GM13976 (cell line): ENCODE measurements around the gene ROBO1.
"Not testable (repeated sequence)": the region's sequence is repeated elsewhere in the genome, so short reads cannot be mapped to it uniquely, and the experiment has no call there.

ENCODE experiments used
- DNase-seq: peaks from one replicate; pipeline ENCODE4 v3.0.0; 2012; ENCODE audit warnings: low spot score
- in situ Hi-C: fragments of 300-500 bp; cut with MboI; formaldehyde crosslinking; loops from one replicate; pipeline ENCODE4 v1.12.0; 2022; ENCODE audit warnings: low sequenced_read_pairs, mixed read lengths, inconsistent platforms; ENCODE audit not compliant: unreplicated experiment
- TF ChIP-seq, protein P1 (sequence below): IDR thresholded peaks from 2 replicates; pipeline ENCODE4 v1.5.1; 2012; ENCODE audit warnings: borderline replicate concordance, mild to moderate bottlenecking; ENCODE audit not compliant: insufficient read depth; ENCODE audit errors: extremely low read depth, missing control alignments, control extremely low read depth

Gene ROBO1

DNA sequence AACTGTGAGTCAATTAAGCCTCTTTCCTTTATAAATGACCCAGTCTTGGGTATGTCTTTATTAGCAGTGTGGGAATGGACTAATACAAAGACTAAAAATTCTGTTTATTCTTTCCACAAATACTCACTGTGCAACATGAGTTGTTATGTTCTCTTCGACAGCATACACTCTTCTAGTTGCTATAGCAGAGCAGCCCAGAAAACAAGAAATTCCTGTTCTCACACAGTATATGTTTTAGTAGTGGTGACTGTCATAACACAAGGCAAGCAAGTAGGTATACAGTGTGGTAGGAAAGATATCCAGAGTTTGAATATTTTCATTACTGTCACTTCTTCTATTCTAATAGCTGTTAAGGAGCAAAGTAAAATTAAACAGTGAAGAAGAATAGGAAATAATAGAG lies 453.3 kb downstream of the ROBO1 start:
- in situ Hi-C loops: no loop called here
- DNase-seq: no peak
- TF ChIP-seq, protein P1, sequence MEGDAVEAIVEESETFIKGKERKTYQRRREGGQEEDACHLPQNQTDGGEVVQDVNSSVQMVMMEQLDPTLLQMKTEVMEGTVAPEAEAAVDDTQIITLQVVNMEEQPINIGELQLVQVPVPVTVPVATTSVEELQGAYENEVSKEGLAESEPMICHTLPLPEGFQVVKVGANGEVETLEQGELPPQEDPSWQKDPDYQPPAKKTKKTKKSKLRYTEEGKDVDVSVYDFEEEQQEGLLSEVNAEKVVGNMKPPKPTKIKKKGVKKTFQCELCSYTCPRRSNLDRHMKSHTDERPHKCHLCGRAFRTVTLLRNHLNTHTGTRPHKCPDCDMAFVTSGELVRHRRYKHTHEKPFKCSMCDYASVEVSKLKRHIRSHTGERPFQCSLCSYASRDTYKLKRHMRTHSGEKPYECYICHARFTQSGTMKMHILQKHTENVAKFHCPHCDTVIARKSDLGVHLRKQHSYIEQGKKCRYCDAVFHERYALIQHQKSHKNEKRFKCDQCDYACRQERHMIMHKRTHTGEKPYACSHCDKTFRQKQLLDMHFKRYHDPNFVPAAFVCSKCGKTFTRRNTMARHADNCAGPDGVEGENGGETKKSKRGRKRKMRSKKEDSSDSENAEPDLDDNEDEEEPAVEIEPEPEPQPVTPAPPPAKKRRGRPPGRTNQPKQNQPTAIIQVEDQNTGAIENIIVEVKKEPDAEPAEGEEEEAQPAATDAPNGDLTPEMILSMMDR: no peak

DNA sequence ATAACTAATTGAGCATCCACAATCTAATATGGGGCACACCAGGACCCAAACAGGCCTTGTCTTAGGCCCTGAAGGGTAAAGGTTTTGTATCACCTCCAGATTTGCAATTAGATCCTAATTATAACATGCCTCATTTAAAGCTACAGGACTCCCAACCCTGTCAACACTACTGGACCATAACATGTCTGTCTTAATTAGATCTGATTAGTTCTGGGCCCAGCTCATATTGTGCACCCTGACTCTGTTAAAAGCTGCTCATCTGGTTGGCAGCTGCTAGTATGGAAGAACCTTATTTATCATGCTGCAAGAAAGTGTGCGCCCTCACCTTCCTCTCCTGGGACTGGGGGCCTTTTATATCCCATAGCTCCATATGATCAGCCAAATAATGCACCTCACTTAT lies 457.8 kb downstream of the ROBO1 start:
- TF ChIP-seq, protein P1: no peak
- no peak for DNase-seq
- in situ Hi-C loops: no loop called here

DNA sequence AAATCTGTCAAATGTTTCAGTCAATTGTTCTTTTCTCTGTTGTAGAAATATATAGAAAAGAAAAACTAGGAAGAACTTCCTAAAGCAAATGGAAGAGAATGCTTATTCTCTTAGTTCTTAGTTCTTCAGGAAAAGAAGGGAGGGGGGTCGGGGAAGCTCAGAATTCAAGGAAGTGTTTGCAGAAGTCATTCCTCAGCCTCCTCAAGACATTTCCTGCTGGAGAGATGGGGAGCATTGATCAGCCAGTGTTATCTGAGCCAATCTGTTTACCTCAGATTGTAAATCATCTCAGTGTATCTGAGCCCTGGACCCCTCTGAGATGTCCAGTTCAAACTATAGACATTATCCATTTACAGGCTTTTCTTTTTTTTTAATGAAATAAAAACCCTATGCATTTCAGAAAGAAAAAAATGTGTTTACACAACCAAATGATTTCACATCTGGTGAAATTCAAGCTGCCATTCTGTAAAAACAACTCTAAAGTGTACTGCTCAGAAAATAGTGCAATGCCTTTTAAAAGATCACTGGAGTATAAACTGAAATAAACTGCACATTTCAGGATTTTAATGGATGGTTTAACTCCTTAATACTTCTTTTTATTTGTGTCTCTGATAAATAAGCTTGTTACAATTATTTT lies 460.7 kb downstream of the ROBO1 start:
- in situ Hi-C loops: no loop called here
- TF ChIP-seq, protein P1: no peak
- DNase-seq: no peak

DNA sequence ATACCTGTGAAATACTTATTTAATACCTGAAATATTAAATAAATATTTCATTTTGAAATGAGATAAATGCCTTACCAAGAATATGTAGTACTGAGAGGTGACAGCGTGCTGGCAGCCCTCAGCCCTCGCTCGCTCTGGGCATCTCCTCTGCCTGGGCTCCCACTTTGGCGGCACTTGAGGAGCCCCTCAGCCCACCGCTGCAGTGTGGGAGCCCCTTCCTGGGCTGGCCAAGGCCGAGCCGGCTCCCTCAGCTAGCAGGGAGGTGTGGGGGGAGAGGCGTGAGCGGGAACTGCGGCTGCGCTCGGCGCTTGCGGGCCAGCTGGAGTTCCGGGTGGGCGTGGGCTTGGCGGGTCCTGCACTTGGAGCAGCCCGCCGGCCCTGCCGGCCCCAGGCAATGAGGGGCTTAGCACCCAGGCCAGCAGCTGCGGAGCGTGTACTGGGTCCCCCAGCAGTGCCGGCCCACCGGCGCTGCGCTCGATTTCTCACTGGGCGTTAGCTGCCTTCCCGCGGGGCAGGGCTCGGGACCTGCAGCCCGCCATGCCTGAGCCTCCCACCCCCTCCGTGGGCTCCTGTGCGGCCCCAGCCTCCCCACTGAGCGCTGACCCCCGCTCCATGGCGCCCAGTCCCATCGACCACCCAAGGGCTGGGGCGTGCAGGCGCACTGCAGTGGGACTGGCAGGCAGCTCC lies 467.7 kb downstream of the ROBO1 start:
- in situ Hi-C loops, DNase-seq: not testable (repeated sequence)

DNA sequence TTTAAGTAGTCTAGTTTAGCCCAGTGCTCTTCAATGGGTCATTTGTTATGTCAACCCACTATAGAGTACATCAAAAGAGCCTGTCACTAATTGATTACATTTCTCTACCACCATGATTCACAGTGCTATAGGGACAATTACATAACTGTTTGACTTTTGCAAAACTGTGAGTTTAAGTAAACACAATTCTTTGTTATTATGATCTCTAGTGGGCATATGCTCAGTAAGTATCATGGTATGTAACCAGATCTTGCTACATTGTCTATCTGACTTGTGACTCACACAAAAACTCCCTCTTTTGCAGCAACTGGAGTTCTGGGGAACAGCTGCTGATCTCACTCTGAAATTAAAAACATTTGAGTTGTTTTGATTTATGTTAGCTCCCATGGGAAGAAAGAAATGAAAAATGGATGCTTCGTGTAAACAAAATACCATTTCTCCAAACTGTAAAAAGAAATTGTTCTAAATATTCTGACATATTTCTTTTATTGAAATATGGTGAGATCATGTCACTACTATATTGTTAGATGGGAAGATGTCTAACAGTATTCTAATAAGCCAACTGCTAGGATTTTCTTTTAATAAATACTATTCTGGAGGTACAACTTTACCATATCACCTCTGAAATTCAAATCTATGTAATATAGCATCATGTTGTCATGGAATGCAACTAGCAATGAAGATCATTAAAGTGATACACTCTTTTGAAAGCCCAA lies 470.4 kb downstream of the ROBO1 start:
- no peak for DNase-seq
- TF ChIP-seq, protein P1: no peak
- in situ Hi-C loops: no loop called here

DNA sequence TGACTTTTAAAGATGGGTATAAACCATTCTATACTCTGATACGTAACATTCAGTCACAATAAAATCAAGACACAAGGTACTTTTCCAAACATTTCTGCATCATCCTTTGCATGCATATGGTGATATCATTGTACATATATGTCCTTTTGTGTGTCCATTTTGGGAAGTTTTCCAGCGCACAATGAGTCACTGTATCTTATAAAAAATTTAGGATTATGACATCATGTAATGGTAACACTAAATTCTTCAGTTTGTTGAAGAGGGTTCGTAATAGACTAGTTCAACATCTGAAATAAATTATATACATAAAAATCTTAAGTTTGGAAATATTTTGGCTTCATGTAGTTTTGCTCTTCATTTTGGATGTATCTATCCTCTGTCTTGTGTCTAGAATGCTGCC lies 480.9 kb downstream of the ROBO1 start:
- TF ChIP-seq, protein P1: no peak
- in situ Hi-C loops: no loop called here
- no peak for DNase-seq

DNA sequence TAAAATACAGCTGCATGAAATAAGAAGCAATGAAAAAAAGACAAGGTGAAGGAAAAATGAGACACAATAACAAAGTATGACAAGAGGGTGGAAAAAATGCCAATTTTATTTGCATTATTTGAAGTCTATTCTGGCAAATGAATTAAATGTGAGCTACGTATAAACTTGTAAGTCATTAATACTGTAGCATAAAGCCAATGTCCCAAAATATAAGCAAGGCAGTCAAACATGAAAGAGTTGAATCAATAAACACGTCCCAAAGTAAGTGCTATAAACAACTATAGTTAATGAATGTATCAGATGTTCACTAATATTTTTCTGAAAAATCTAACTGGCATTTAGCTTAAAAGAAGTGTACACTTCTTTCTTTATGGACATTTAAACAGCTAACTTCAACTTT lies 481.9 kb downstream of the ROBO1 start:
- in situ Hi-C loops: no loop called here
- no peak for DNase-seq
- TF ChIP-seq, protein P1: no peak
